HG03066 (cell line): ENCODE results near the gene KLRK1.
A peak's percentile ranks its signal among the peaks of the same experiment; 100 is the strongest.
"Not testable (repeated sequence)": the region's sequence is repeated elsewhere in the genome, so short reads cannot be mapped to it uniquely, and the experiment has no call there.

Experiments used
- ATAC-seq: cut with Tn5 transposase; IDR thresholded peaks from one replicate; pipeline ENCODE4 v1.9.1; 2021; ENCODE audit warnings: low read depth; ENCODE audit not compliant: unreplicated experiment

The KLRK1 gene

GRCh38 chr12:10390991-10391390 is 1.1 kb upstream of the KLRK1 start:
- ATAC-seq = not testable (repeated sequence)

- no peak for ATAC-seq
Observed at GRCh38 chr12:10388624-10389413, 1.0 kb downstream of the KLRK1 start.

GRCh38 chr12:10387498-10387897 is 2.3 kb downstream of the KLRK1 start:
- not testable (repeated sequence) for ATAC-seq

- no peak for ATAC-seq
Observed at GRCh38 chr12:10386857-10387256, 3.0 kb downstream of the KLRK1 start.

- no peak for ATAC-seq
Observed at GRCh38 chr12:10385166-10385613, 4.7 kb downstream of the KLRK1 start.

- ATAC-seq = no peak
Observed at GRCh38 chr12:10384191-10384590, 5.7 kb downstream of the KLRK1 start.

- no peak for ATAC-seq
Observed at GRCh38 chr12:10381928-10382628, 7.8 kb downstream of the KLRK1 start.

- not testable (repeated sequence) for ATAC-seq
Observed at GRCh38 chr12:10378737-10379136, 11.1 kb downstream of the KLRK1 start.

GRCh38 chr12:10374624-10375018 is 15.2 kb downstream of the KLRK1 start:
- ATAC-seq = no peak

GRCh38 chr12:10372559-10372958 is 17.3 kb downstream of the KLRK1 start:
- ATAC-seq = no peak

- not testable (repeated sequence) for ATAC-seq
Observed at GRCh38 chr12:10371893-10372535, 17.8 kb downstream of the KLRK1 start.

- ATAC-seq = no peak
Observed at GRCh38 chr12:10369557-10370415, 20.1 kb downstream of the KLRK1 start.

GRCh38 chr12:10368206-10369171 is 21.4 kb downstream of the KLRK1 start:
- ATAC-seq = no peak

- ATAC-seq = not testable (repeated sequence)
Observed at GRCh38 chr12:10367714-10368113, 22.1 kb downstream of the KLRK1 start.

GRCh38 chr12:10366875-10367274 is 23.0 kb downstream of the KLRK1 start:
- ATAC-seq = no peak

- ATAC-seq = no peak
Observed at GRCh38 chr12:10365696-10366405, 24.0 kb downstream of the KLRK1 start.

GRCh38 chr12:10364815-10365622 is 24.8 kb downstream of the KLRK1 start:
- peak; percentile 51 for ATAC-seq
